GOT3 (cell line): ENCODE results near the gene C19orf33.
"Not testable (repeated sequence)": the region's sequence is repeated elsewhere in the genome, so short reads cannot be mapped to it uniquely, and the experiment has no call there.

Source experiments
- DNase-seq: peaks from one replicate; lab custom pipeline; 2025; ENCODE audit warnings: mixed read lengths; lab: John Stamatoyannopoulos, UW

Gene C19orf33

DNA sequence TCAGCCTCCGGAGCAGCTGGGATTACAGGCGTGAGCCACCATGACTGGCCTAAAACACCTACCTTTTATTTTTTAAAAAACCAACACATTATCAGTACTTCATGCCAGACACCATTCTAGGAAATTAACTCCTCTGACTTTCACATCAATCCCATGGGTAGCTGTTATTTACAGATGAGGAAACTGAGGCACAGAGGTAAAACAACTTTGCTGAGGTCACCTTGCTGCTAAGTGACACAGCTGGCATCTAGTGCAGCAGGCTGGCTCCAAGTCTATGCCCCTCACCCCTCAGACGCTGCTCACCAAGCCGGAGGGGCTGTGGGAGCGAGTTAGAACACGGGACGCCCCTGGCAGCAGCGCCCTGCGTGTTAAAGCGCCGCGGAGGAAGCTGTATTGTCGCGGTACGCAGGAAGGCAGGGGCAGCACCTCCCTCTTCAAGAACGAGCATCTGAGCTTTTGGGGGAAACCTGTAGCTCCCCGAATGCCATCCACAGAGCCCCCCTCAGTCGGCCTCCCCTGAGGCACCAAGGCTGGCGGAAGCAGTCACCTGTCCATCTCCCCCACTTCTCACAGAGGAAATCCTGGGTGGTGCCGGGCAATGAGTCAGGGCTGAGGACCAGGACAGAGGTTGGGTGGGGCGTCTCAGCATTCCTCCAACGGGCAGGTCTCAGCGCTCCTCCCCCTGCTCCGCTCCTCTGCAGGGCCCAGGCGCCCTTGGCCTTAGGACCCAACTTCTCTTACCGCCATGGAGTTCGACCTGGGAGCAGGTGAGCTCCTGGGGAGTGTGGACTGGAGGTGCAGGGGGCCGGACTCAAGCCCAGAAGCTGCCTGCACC, at the start of gene C19orf33:
Gene C19orf33, plus strand, starts transcription at position 735 of the 835 bp plus-strand sequence. Its CDS starts 11 bp downstream, at position 746.
- DNase-seq: no peak

- no peak for DNase-seq
Measured at GRCh38 chr19:38255383-38256014, 48.6 kb upstream of the C19orf33 start.

GRCh38 chr19:38261942-38262341, 42.1 kb upstream of the C19orf33 start:
- DNase-seq: not testable (repeated sequence)

- DNase-seq: no peak
Measured at GRCh38 chr19:38262585-38263268, 41.3 kb upstream of the C19orf33 start.

DNA sequence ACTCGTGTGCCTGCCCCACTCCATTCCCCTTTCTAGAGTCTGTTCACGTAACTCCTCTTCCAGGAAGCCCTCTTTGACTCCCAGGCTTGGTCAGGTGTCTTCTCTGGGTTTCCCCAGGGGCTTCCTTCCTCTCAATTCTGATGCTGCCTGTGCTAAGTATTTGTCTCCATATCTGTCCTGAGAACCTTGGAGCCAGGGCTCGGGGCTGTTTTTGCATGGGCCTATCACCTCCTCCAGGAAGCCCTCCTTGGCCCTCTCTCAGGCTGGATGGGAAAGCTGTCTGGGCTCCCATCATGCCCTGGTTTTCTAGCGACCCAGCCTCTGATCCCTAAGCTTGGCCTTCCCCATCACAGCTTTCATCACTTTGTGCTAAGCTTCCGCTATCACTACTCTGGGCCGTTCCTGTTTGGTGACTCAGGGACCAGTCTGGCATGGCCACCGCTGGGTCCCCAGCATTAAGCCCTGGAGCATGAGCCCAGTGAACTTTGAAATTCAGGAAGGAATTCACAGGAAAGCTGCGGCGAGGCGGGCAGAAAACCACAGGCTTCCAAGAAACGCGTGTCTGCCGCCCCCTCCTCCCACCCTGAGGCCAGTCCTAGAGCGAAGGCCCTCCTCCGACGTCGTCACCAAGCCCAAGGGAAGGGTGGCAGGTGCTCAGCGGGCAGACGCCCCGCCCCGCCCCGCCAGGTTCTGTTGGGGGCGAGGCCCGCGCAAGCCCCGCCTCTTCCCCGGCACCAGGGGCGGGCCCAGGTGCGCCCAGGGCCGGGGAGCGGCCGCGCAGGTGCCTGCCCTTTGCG, 40.2 kb upstream of the C19orf33 start:
- DNase-seq: no peak

DNA sequence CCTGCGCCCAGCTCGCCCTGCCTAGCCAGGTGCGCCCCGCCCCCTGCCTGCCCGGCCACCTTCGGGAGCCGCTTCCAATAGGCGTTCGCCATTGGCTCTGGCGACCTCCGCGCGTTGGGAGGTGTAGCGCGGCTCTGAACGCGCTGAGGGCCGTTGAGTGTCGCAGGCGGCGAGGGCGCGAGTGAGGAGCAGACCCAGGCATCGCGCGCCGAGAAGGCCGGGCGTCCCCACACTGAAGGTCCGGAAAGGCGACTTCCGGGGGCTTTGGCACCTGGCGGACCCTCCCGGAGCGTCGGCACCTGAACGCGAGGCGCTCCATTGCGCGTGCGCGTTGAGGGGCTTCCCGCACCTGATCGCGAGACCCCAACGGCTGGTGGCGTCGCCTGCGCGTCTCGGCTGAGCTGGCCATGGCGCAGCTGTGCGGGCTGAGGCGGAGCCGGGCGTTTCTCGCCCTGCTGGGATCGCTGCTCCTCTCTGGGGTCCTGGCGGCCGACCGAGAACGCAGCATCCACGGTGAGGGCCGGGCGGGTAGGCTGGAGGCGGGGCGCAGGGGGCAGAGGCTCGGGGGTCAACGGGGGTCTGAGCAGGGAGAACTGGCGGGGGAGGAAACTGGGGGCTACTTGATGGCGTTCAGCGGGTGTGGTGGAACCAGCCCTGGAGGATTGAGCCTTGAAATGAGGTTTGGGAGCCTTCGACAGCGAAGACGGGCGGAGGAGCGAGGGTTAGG, 39.4 kb upstream of the C19orf33 start, which contains the start of gene SPINT2:
Gene SPINT2, plus strand, starts transcription at position 88 of the 727 bp plus-strand sequence. Its CDS starts 320 bp downstream, at position 408.
- no peak for DNase-seq

- DNase-seq: no peak
Measured at GRCh38 chr19:38265213-38265861, 38.7 kb upstream of the C19orf33 start.

- DNase-seq: no peak
Measured at GRCh38 chr19:38265921-38266429, 38.1 kb upstream of the C19orf33 start.

- no peak for DNase-seq
Measured at GRCh38 chr19:38266981-38267597, 37.0 kb upstream of the C19orf33 start.

DNA sequence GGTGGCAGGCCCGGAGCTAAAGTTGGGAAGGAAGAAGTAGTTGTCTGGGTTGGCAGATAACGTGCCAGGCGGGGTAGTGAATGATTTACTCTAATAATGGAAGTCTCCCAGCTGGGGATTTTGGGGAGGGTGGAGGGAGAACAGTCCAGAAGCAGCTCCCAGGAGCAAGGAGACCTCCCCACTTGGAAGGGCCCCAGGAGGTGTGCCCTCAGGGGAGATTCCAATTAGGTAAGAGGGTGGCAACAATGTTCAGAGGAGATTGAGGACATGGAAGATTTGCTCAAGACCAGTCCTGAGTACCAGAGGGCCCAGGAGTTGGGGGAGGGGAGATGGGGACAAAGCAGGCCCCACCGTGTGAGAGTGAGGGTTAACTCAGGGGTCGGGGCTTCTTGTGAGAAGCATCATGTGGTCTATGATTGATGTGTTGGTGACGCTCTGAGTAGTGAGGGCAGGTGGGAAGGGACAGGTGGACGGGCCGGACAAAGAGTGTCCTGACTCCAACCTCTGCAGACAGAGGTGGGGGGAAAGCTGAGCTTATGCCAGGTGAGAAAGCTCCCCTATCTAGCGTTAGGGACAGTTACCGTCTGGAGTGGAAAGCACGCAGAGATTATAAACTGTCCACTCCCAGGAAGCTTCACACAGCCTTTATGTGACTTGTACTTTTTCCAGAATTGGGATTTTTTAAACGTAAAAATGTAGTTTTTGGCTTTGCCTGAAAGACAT, 36.1 kb upstream of the C19orf33 start:
- DNase-seq: no peak

DNA sequence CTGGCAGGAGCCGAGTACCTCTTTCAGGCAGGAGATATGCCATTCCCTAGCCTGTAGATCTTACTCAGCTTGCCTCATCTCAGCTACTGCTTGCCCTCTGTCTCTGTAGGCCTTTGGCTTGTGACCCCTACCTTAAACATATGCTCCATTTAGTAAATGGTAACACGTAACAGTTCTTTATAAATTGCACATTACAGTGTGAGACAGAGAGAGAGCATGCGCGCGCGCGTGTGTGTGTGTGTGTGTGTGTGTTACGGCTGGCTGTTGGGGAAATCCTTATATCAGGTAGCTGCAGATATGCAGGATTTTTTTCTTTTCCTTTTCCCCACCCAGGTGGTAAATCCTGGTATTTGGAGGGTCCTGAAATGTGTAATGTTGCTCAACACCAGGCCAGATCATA, 35.5 kb upstream of the C19orf33 start:
- no peak for DNase-seq

DNA sequence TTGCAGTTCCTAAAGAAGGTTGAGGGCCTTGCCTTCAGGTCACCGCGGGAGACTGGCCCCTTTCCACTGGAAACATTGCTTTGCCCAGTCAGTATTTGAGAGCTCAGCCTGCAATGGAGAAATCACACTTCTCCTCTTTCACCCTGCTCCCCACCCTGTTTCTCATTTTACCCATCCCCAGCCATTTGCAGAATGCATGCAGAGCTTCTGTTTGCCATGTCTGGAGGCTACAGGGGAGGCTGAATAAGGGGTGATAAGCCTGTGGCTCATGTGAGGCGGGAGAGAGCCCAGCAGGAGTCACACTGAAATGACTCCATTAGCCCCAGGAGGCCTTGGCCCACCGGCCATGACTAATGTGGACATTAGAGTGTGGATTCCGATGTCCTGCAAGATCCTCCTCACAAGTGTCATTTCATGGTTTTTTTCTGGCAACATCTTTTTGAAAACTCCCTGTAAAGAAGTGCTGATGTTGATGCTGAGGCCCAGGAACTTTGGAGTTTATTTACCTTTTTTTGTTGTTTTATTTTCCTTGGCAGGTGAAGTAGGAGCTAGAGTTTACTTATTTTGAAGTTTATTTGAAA, 33.4 kb upstream of the C19orf33 start:
- no peak for DNase-seq

DNA sequence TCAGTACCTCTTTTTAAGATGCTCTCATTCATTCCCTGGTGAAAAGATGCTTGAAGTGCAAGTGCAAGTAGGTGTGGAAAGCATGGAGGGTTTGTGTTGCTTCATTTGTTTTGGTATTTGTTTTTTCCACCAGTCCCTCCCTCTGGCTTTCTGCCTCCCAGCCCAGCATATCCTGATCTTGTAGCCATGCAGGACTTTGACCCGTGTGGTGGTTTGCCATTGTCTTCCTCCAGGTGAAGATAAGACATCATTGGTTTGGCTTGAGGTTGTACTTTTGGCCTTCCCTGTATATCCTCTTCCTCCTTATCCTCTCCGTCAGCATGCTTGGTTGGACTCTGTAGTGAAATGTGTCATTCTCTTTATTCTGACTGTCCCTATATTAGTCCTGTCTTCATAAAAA, 30.6 kb upstream of the C19orf33 start:
- DNase-seq: no peak

GRCh38 chr19:38274739-38275138, 29.3 kb upstream of the C19orf33 start:
- no peak for DNase-seq

DNA sequence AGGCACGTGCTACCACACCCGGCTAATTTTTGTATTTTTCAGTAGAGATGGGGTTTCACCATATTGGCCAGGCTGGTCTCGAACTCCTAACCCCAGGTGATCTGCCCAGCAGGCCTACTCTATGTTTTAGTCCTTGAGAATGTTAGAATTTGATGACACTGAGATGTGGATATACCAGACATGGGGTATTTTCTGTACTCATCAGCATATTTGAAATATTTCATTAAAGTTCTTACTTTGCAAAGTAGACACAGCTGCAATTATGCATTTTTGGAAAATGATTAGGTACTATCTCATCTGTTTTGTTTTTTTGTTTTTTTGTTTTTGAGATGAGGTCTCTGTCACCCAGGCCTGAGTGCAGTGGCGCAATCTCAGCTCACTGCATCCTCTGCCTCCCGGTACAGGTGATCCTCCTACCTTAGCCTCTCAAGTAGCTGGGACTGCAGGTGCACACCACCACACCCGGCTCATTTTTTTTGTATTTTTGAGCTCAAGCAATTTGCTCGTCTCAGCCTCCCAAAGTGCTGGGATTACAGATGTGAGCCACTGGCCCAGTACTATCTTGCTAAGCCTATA, 27.0 kb upstream of the C19orf33 start:
- no peak for DNase-seq

- DNase-seq: no peak
Measured at GRCh38 chr19:38277549-38277948, 26.5 kb upstream of the C19orf33 start.

GRCh38 chr19:38277969-38278680, 25.9 kb upstream of the C19orf33 start:
- DNase-seq: no peak

GRCh38 chr19:38278751-38279150, 25.3 kb upstream of the C19orf33 start:
- no peak for DNase-seq
